H54 (cell line): ENCODE measurements around the gene MAB21L3.

Experiments used
- DNase-seq: peaks from one replicate; pipeline ENCODE4 v3.0.0; 2011; ENCODE audit warnings: low spot score, mixed read lengths; ENCODE audit not compliant: insufficient read length
- FAIRE-seq: peaks from 3 replicates; lab custom pipeline; 2011; peaks lifted over from hg19 to GRCh38; lab: Jason Lieb, UNC
- POLR2A ChIP-seq: IDR thresholded peaks from 2 replicates; pipeline ENCODE4 v1.6.1; 2011; ENCODE audit warnings: low read depth, mild to moderate bottlenecking, low read length

The MAB21L3 gene

GRCh38 chr1:116119876-116120275, 8.7 kb downstream of the MAB21L3 start:
- no peak for TF ChIP-seq POLR2A
- FAIRE-seq = no peak
- DNase-seq = no peak

DNA sequence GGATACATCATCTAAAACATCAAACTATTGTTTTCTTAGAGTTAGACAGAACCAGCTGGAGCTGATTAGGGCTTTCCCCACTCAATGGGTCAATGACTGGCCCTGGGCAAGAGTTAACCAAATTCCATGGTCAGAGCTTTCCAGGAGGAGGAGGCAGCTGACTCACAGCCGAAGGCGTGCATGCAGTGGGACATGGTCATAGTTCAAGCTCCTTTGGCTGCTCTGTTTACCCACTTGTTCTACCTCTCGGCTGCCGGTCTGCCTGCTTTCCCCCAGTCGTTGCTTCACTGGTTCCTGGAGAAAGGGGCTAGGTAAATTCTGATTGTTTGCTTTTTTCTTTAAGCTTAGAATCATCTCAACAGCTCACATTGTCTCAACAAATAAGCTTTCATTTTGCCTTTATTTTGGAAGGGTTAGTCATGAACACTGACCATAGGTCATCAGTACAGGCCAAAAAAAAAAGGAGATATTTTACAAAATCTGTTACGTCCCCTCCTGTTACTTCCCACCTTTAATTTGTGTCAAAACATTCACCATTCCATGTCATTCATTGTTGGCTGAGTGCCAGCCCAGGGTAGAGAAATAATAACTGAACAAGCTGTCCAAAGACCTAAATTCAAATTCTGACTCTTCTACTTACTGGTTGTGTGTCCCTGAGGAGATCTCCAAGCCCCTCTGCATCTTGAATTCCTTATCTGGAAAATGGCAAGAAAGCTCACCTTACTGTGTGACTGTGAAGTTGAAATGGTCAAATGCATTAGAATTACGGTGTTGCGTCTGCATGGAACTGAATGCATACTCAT, 12.0 kb downstream of the MAB21L3 start:
- FAIRE-seq = no peak
- TF ChIP-seq POLR2A = no peak
- DNase-seq = peak; percentile 8

GRCh38 chr1:116123837-116124533, 12.8 kb downstream of the MAB21L3 start:
- no peak for DNase-seq
- TF ChIP-seq POLR2A = no peak

DNA sequence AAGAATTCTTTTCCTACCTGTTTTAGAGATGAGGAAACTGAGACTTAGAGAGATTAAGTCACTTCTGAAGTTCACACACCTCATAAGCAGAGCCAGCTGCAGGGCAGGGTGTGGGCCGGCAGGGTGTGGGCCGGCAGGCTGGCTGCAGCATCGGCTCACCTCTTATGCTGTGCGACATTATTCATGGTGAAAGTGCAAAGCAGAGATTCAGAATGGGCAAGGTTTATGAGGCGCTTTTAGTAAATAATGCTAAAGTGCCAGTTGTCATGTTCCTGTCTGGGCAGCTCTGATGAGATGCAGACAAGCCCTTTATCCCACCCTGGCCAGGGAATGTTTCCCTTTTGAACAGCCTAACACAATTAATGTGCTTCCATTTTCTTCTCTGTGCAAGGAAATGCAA, 14.6 kb downstream of the MAB21L3 start:
- no peak for FAIRE-seq

More at GRCh38 chr1:116123837-116124533, 12.8 kb downstream of the MAB21L3 start:
- no peak for FAIRE-seq

DNA sequence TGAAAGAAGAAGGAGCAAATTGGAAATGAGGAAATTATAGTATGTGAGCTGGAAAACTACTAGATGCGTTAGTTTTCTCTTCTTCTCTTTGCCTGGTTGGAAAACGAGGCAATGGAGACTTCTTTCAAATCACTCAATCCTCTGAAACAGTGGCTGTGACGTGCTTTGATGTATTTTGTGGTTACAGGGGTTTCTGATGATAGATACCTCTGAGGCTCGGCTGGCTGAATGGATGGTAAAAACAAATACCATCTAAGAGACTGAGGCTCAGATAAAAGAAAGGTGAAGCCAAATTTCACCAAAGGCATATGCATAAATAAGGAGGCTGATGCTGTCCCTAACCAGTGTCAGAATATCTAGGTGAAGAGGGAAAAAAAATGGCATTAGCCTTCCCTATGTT, 15.1 kb downstream of the MAB21L3 start:
- no peak for TF ChIP-seq POLR2A
- no peak for DNase-seq
- no peak for FAIRE-seq

More for the DNA sequence above, 14.6 kb downstream of the MAB21L3 start:
- TF ChIP-seq POLR2A = no peak
- DNase-seq = no peak

GRCh38 chr1:116127123-116127847, 16.1 kb downstream of the MAB21L3 start:
- FAIRE-seq (no peak), DNase-seq (no peak)
- no peak for TF ChIP-seq POLR2A

DNA sequence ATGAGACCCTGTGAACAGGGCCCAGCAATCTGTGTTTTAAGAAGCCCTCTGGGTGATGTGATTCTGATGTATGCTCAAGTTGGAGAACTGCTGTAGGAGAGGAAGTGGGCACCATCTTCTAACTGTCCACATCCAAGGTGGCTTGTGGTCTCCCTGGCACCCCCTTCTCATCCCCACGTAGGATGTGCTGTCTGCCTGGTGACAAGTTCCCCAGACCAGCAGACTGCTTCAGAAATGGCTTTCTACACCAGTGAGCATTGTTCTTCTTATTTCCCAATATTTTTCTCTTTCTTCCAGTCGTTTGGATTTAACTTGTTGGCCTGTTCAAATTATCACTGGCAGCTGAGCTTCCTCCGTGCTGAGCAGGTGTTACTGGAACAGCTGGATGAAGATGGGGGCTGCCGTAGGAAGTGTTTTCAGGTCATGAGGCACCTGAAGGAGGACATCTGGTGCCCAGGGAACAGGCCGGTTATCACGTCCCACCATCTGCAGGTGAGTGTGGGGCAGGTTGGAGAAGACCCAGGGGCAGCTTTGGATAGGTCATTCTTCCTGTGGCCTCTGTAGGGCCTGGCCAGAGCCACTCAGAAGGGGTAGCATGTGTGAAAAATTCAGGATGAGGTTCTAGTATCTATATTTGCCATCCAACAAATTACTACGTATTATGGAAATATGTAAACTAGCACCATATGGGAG, 16.8 kb downstream of the MAB21L3 start:
- DNase-seq = no peak
- TF ChIP-seq POLR2A = no peak
- no peak for FAIRE-seq

DNA sequence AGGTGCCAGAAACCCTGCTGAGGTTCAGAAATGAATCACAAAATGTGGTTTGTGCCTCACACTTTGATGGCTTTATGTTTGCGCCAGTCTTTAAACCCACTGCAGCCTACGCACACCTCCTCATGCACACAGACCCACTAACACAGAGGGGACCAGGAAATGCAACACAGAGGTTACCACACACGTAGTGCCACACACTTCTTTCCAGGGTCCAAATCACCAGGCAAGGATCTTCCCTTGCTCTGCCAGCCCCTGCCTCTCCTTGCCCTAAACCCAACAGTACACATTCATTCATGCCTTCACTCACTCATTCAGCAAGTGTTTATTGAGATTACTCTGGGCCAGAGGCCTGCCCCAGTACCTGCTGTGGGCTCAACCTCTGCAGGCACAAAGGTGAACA, 17.5 kb downstream of the MAB21L3 start:
- no peak for TF ChIP-seq POLR2A
- DNase-seq = no peak
- FAIRE-seq = no peak

DNA sequence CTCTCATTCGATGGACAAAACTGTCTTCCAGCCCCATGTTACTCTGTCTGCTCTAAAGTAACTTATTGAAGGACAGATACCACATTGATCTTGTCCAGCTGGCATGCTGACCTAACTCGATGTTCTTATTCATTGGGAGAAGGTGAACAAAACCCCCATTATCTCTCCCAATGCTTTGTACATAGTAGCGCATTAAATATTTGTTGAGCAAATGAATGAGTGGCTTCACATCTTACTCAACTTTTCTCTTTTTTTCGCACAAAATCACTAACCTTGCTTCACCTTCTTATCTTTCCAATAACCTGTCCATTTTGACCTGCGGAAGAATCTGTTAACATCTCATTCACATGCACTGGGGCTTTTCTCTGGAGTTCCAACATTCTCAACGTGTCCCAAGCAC, 18.3 kb downstream of the MAB21L3 start:
- no peak for DNase-seq
- no peak for FAIRE-seq
- no peak for TF ChIP-seq POLR2A

DNA sequence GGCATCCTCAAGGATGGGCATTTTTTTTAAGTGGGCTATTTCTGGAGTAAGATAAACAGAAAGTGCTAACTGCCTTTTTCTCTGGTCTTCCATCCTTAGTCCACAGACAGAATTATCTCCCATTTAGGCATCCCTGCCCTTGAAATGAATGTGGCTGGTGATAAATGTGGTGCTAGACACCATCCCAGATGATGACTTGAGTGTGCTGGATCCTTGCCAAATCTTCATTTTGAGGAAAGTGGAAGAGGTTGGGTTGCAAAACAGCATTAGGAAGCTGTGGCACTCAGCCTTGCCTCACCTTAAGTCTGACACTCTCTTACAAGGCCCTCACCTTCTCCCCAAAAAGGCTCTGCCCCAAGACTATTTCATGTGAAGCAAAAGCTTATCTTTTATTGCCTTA, 19.2 kb downstream of the MAB21L3 start:
- FAIRE-seq (no peak), DNase-seq (no peak)
- TF ChIP-seq POLR2A = no peak

GRCh38 chr1:116131170-116131569, 20.0 kb downstream of the MAB21L3 start:
- TF ChIP-seq POLR2A = no peak
- FAIRE-seq = no peak

DNA sequence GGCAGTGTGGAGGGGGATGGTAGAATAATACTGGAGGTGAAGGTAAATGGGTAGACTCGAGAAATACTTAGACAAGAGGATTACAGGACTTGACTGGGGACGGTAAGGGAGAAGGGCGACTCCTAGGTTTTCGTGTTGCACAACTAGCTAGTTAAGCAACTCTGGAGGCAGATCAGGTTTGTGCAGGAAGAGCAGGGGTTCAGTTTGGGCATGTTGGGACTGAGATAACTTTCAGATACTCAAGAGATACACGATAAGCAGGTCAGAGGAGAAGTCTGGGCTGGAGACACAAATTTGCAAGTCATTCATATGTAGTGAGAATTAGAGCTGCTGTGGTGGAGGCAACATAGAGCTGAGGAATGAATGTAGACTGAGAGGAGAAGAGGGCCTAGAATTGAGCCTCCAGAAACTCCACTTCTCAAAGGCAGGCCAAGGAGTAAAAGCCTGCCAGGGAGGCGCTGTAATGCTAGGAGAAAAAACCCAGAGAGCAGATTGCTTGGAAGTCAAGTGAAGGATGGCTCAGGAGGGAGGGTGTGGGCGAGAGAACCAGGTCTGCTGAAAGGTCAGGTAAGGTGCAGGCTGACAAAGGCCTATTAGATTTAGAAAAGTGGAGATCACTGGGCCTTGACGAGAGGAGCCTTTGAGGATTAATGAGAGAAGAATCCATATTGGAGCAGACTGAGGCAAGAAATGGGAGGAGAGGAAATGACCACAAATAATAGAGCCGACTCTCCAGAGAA, 20.8 kb downstream of the MAB21L3 start:
- DNase-seq (no peak), FAIRE-seq (no peak)
- TF ChIP-seq POLR2A = no peak

More at GRCh38 chr1:116131170-116131569, 20.0 kb downstream of the MAB21L3 start:
- no peak for DNase-seq
